GM23248 (cell line): Measurements from ENCODE around the gene DIP2C.

Source experiments
- EZH2 ChIP-seq: fragments of 200-600 bp; sonication (generic); IDR thresholded peaks from 2 replicates; pipeline ENCODE4 v1.6.1; 2018; ENCODE audit warnings: antibody characterized with exemption, mild to moderate bottlenecking; ENCODE audit not compliant: insufficient read depth, poor library complexity, severe bottlenecking
- EZH2phosphoT487 ChIP-seq: fragments of 200-600 bp; sonication (generic); IDR thresholded peaks from 2 replicates; pipeline ENCODE4 v1.6.1; 2018; ENCODE audit warnings: antibody characterized with exemption, moderate library complexity, mild to moderate bottlenecking, low read depth; ENCODE audit not compliant: insufficient read depth

GRCh38 chr10:571166-571565, 118.3 kb downstream of the DIP2C start:
- TF ChIP-seq EZH2 (no peak), EZH2phosphoT487 (no peak)
